Activated CD8-positive, alpha-beta memory T cell treated with anti-CD3 and anti-CD28 coated beads for 36 hours (primary cell): ENCODE measurements around the gene STXBP3. TPM values are rescaled to one million over a fixed set of nuclear protein-coding genes. Genes with fewer than 3 reads are reported as not detected.

Experiments
- CTCF ChIA-PET: fragments of 350-600 bp; sonication (Branson Sonifier 250); formaldehyde crosslinking; loops from one replicate; lab custom pipeline; 2021; ENCODE audit warnings: antibody characterized with exemption; lab: Charles Lee
- POLR2A ChIA-PET: fragments of 350-600 bp; sonication (Branson Sonifier 250); formaldehyde crosslinking; loops from one replicate; lab custom pipeline; 2021; ENCODE audit warnings: antibody characterized with exemption; lab: Charles Lee
- total RNA-seq, 2 experiments: library from RNA; stranded (reverse); gene quantifications; one replicate each; pipeline ENCODE4 v1.2.3, GENCODE V29; 2021

The STXBP3 gene
- total RNA-seq, 2 experiments from 2014 or later, result 35.3 to 39.8 TPM

DNA sequence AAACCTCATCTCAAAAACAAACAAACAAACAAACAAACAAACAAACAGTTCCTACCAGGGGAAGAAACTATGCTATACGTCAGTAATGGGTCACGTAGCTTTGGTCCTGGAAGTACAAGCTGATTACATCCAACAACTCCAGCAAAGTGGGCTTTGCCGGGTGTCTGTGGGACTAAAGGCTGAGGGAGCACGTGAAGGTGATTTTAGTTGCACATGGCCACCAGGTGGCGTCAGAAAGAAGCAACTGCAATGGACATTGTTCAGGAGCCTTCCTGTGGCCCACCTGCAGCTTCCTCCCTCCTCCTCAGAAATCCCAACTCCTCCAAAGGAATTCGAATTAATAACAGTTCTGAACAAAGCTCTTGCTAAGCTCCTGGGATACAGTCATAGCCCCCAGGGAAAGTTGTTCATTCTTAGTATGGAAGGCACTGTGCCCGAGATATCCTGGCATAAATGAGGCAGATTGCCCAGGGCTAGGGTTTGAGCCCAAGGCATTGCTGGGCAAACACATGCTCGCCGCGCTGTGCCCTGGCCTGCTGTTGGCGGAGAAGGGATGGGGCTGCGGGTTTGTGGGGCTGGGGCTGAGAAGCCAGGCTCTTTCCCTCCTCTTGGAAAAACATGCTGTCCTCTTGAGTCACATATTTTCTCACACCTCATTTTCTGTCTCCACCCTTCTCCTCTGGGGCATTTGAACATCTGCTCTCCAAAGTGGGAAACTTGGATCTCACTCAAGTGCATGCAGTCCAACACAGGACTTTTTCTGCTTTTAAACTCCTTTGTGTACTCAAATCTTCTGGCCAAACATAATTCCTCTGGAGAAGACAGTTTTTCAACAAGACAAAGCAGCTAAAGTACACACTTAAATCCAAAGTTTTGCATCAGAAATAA lies 81.8 kb downstream of the STXBP3 start:
- ChIA-PET POLR2A (no interaction called here), CTCF (interaction anchor here (0.7 to 4.9 kb wide), 12 partner anchors 8 to 705 kb away, joined by 3 to 39 read pairs (median 4); no protein-coding TSS in a partner anchor)

DNA sequence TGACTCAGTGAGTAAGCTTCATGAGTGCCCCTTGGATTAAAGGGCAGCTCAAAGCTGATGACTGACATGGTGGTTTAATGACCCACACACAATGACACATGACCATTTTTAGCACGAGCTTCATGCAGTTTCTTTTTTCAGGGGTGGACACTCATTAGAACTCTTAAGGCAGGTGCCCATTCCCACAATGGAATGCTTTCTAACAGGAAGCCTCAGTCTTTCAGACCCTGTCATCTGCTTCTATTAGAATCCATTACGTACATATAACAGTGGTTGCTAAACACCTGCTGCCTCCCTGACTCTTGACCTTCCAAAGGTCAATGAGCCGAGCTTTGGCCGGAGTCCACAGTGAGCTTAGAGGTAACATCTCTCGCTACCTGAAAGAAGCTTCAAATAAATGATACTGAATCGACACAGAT lies 83.0 kb downstream of the STXBP3 start:
- CTCF ChIA-PET, result interaction anchor here (0.6 kb wide), 1 partner anchor 617 kb away, joined by 3 read pairs; no protein-coding TSS in a partner anchor
- POLR2A ChIA-PET, result no interaction called here

DNA sequence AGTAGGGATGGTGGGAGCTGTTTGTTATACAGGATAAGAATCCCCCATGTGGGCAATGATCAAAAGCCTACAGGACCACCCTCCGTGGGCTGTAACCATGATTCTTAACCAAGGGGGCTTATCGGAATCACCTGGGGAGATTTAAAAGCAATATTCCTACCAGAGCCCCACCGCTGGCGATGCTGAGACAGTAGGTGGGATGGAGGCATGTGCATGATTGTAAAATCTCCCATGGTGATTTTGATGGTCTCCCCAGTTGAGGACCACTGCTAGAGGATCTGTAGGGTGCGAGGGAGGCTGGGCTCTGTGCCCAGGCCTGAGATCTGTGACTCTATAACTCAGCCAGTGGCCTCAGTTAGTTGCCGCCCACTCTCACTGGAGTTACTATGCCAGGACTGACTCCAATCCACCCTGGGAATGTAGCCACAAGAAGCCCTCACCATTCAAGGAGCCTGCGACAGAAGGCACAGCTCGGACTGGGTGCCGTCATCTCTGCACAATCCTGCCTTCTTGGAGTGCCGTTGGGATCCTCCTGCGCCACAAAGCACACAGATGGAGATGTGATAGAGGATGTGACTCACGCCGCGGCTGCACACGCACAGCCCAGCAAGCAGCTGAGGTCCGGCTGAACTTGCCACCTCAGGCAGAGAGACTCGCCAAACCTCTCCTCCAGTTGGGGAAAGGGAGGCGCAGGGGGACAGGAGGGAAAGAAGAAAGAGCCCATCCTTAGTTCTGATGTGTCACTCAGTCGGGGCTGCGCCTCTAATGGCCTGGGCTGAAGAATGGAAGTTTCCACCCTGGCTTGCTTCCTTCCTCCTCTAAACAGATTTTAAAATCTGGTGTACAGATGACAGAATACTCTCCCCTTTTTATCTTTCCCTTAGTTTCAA lies 83.9 kb downstream of the STXBP3 start:
- ChIA-PET CTCF (interaction anchor here (1.8 kb wide), 1 partner anchor 68 kb away, joined by 5 read pairs; no protein-coding TSS in a partner anchor), POLR2A (no interaction called here)

DNA sequence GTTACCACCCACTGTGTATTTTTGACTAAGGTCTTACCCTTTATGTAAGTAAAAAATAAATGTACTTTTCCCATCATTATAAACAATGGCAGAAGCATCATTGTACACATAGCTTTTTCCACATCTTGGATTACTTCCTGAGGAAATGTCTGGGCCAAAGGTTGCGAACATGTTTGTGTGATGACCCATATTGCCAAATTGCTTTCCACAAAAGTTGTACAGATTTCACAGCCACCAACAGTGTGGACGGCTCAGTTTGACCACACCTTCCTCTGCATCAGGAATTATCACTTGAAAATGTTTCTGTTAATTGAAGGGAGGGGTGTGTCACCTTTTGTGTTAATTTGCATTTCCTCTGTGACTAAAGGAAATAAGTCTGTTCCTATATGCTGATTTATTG lies 84.8 kb downstream of the STXBP3 start:
- POLR2A ChIA-PET, result no interaction called here
- CTCF ChIA-PET, result interaction anchor here (1.8 kb wide), 1 partner anchor 67 kb away, joined by 5 read pairs; no protein-coding TSS in a partner anchor

DNA sequence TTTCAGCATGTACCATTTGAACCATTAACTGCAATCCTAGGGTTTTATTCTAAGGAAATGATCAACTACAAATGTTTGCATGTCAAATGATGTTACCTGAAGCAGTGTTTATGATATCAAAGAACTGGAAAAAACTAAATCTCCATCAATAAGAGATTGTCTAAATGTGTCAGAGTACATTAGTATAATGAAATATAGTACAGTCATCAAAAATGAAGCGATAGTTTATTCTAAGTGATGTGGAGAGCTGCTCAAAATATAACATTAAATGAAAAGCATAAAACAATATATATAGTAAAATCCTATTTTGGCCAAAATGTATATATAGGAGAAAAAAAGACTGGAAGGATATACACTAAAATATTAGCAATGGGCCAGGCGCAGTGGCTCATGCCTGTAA lies 86.5 kb downstream of the STXBP3 start:
- POLR2A ChIA-PET, result no interaction called here
- CTCF ChIA-PET, result no interaction called here

DNA sequence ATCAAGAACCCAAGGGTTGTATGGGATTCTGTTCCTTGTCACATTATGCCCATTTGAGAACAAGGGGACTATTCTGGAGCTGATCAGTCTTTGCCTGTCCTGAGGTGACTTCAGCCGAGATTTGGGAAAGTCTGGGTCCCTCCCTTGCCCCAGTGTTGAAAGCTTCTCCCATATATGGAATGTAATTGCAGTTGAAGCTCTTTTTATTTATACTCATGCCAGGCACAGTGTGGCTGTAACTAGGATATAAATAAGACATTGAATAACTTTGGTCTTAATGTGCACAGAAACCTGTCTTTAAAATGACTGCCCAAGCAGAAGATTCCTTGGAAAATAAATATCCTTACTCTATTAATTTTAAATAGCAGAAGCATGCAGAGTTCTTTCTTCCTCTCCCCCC lies 95.2 kb downstream of the STXBP3 start:
- ChIA-PET CTCF (no interaction called here), POLR2A (no interaction called here)

DNA sequence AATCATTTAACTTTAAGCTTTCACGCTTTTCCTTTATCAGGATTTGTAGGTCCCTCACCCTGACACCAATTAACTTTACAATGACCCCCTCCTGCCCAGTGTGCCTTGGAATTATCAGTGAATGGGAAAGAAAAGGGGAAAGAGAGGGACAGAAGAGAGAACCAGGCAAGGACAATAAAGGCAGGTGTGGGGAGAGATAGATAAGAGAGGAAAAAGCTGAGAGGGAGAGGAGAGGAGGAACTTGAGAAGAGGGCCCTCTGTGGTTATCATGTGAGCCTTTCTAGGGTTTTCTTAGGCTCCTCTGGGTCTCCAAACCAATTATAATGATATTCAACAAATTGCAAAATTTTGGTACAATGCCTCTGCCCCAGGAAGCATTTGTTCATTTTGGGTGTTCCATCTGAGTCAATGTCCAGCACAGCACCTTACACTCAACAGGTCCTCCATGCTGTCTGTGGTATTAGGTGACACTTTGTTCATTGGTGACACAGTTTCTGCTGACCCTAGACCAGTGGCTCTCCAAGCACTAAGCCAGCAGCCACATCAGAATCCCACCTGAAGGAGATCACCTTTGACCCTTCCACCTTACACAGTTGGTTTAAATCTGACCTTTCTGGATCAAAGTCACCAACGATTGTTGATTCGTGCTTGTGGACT lies 96.2 kb downstream of the STXBP3 start:
- CTCF ChIA-PET, result no interaction called here
- POLR2A ChIA-PET, result no interaction called here

DNA sequence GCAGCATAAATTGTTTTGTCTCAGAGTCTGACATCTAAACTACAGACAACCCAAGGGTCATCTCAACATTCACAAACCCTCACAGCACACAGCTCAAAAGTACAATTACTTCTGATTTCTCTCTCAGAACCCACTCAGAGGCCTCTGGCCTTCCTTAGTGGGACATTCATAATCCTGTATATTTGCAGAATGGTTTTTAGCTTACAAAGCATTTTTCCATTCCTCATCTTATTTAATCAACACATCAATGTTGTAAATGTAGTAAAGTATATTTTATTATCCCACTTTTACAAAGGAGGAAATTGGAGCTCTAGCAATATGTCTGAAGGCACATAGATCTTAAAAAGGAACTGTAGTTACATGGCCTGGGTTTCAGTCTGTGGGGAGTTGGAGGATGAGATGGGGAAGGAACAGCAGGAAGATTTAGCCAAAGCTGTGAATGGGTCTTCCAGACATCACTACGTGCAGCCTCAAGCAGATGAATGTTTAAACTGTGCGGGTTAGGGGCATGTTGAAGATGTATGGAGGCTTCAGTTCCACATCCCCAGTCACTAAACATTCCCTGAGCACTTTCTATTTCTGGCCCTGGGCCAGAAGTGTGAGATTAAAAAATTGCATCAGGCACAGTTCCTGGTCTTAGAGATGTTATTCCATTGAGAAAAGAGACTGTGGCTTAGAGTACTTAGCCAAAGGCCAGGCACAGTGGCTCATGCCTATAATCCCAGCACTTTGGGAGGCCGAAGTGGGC lies 97.1 kb downstream of the STXBP3 start:
- ChIA-PET POLR2A (no interaction called here), CTCF (no interaction called here)

DNA sequence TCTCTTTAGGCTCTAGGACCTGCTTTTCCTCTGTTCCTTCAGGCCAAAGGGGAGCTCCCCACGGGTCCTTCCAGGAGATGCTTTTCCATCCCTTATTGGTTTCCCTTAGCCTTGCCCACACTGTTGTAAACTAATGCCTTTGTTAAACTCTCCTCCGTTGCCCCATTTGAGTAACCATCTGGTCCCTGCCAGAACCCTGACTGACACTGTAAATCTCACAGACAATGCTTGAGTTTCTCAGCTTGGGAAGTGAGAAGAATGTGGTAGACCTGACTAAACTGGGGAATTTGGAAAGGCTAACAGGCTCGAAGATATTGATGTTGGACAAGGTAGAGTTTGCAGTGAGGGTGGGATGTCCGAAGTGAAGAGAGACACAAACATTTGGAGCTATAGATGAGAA lies 99.0 kb downstream of the STXBP3 start:
- ChIA-PET CTCF (interaction anchor here (1.3 kb wide), 1 partner anchor 53 kb away, joined by 3 read pairs; no protein-coding TSS in a partner anchor), POLR2A (no interaction called here)

DNA sequence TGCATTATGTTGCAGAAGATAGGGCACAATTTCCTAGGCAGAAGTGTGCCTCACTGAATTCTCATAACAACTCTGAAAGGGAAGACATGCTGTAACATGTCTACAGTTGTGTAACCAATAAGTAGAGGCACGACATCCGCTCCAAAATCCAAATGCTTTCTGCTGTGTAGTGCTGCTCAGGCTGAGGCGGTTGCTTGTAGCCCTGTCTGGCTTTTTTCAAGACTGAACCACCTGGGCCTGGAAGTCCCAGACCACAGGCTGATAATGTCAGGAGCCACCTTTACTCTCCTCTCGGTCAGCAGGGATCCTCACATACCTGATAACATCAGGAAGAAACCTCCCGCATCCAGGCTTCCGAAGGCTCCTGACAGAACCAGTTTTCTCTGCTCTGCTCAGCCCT lies 99.5 kb downstream of the STXBP3 start:
- POLR2A ChIA-PET, result no interaction called here
- CTCF ChIA-PET, result interaction anchor here (1.3 kb wide), 1 partner anchor 52 kb away, joined by 3 read pairs; no protein-coding TSS in a partner anchor

DNA sequence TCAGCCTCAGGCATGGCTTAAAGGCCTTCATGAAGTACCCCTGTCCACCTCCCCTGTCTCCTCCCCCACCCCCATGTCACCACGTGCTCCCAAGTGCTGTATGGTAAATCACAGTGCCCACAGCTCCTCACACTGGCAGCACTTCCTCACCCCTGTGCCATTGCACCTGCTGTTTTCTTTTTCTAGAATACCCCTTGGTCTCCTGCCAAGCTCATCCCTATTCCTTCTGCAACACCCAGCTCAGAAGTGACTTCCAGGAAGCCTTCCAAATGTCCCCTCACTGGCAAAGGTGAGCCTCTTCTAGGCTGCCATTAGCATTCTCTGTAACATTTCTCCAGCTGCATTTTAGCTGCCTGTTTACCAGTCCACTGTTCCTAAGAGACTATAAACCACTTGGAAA lies 101.0 kb downstream of the STXBP3 start:
- ChIA-PET POLR2A (no interaction called here), CTCF (interaction anchor here (0.6 kb wide), 1 partner anchor 30 kb away, joined by 3 read pairs; no protein-coding TSS in a partner anchor)

DNA sequence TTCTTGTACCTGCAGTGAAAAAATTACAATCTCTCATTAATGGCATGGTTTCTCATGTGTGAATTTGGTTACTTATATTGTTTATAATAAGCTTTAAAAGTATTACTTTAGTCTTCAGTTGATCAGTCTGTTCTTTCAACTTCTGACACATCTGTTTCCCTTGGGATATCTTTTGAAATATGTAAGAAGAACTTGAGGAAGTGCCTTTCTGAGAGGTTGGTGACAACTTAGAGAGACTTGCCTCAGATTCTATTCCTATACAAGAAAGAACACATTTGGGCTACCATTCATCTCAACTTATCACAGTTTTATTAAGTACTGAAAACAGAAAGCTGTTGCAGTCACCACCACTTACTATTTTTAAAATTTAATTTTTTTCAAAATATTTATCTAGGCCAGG lies 102.3 kb downstream of the STXBP3 start:
- POLR2A ChIA-PET, result no interaction called here
- CTCF ChIA-PET, result no interaction called here

DNA sequence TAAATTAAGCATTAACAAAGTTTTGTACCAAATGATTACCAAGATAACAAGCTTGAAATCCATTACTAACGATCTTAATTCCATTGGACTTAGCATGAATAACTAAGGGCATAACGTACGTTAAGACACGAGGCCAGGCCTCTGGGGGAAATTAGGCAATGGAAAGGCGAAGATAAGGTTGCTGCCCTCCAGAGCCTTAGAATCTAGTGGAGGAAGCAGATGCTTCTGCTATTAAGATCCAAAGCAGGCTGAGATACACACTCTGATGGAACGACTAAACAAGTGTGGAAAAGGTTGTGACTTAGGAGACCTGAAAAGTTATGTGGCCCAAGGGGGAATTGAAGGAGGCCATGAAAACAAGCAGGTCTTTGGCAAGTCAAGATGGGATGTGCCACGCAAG lies 104.5 kb downstream of the STXBP3 start:
- ChIA-PET CTCF (interaction anchor here (1.7 kb wide), 1 partner anchor 23 kb away, joined by 4 read pairs; no protein-coding TSS in a partner anchor), POLR2A (no interaction called here)

DNA sequence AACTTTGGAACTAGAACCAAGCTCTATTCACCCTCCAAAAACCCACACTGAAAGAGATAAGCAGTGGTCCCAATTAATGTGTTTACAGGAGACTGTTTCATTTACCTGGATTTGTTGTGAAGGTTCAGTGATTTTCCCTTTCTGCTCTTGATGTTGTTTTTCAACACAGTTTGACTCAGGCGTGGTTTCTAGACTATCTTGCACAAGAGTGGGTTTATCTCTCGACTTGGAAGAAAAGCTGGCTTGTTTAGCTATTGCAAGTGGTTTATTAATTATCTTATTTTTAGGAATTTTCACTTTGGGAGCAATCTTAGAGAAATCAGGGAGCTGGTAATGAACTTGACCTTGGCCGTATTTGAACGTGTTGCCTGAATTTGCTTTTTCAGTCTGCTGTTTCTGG lies 105.1 kb downstream of the STXBP3 start:
- POLR2A ChIA-PET, result no interaction called here

DNA sequence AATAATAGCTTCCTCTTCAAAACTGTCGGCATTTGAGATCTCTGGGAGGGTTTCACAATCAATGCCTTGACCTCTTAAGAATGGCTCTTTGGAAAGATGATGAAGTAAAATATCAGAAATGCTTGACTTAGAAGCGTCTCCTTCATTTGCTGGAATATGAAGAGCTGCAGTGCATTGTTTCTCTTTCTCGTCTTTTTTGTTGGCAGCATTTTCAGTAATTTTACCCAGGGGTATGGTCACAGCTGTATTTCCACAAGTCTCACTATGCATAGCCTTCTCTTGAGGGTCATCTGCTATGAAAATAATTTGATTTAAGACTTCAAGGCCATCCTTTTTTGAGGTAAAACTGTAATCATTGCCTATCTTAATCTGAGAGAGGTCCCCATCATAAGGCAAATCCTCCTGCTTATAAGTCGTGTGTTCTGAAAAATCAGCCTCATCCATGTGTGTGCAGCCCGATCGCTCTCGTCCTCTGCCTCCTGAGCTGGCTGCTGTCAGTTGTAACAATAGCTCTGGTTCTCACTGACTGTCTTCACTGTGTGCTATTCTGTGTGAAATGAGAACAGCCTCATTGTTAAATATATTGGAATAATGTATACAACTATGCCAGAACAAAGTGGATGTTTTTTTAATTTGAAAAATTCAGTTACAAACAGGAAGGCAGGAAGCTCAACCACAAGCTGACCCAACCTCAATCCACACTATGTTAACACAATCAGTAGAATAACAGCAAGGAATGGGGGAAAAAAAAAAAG lies 105.9 kb downstream of the STXBP3 start:
- CTCF ChIA-PET, result no interaction called here
- POLR2A ChIA-PET, result no interaction called here

More for the DNA sequence above, 105.1 kb downstream of the STXBP3 start:
- CTCF ChIA-PET, result no interaction called here

DNA sequence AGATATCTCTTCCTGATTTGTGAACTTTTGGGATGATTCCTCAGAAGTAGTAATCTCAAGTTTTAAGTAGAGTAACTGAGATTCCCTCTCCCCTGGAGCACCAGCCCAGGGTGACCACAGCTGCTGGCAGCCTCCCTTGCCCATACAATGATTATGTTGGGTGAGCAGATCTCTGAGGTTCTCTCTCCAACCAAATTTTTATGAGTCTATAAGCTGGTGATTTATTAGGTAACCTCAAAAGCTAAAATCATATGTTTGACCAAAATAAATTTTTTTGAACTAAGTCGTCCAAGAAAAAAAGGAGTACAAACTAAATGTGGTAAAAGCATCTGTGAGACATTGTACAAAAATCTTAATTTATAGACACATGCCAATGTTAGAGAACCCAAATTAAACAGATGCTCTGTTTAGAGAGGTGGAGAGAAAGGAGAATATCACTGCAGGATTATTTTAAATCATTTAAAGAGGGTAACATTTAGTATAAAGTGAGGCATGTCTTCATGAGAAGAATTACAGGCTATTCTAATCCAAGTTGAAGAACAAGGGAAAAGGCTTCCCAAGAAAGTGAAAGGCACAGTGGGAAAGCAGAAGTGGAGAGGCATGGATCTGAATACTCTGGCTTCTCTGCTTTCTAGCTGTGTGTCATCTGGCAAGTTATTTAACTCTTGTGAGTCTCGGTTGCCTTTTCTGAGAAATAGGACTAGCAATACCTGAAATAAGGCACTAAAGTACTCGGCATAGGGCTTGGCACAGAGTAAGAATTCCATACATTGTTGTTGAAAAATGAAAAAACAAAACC lies 107.9 kb downstream of the STXBP3 start:
- ChIA-PET POLR2A (no interaction called here), CTCF (no interaction called here)

DNA sequence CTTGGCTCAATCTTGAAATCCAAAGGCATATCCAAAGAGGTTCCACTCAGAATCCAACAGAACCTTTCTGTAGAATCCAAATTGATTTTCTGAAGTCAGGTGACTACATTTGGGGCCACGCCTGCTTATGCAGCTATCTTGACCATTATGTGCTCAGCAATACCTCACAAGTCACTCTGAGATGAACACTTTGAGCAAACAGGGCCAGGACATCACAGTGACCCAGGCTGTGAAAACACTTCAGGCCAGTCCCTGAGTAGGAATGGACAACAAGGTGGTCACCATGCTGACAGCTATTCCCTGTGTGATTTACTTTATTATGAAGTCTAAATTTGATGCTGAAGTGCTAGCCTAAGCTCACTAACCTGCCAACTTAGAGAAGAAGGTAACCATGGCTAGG lies 110.5 kb downstream of the STXBP3 start, which contains the start of gene AKNAD1:
Gene AKNAD1 (minus strand): TSS at position 101 of the 400 bp plus-strand sequence. CDS start 4,430 bp downstream, outside the sequence.
- POLR2A ChIA-PET, result no interaction called here
- CTCF ChIA-PET, result interaction anchor here (1.1 kb wide), 1 partner anchor 30 kb away, joined by 5 read pairs; no protein-coding TSS in a partner anchor
